ENCODE data around the gene SPATA20. TPM values are rescaled to one million over a fixed set of nuclear protein-coding genes. Genes with fewer than 3 reads are reported as not detected.

SPATA20 gene
- polyA plus RNA-seq, 2 of the 4 experiments (the other 2 are of a cell fraction), result 34.4 to 110 TPM

DNA sequence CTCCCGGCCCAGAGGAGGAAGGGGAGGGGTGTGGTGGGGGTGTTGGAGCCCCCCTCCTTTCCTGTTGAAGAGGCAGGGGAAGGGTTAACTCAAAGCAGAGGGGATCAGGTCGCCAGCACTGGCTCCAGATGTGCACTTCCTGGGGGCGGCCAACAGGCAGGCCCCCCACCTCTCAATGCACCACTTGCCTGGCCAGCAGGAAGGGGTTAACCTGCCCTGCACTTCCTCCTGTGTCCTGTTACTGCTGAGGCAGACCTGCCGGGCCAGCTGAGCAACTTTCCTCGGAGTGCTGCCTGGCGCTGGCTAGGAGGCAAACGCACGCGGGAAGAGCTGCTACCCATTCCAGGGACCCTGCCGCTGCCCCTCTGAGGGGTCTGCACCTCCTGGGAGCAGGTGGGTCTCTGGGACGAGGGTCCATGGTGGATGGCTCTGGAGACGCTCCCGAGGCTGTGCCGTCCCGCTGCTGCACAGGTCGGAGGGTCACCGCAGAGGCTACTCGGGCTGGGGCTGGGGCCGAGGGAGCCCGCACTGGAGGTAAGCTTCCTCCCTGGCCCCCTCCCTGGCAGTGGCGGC lies 14.4 kb upstream of the SPATA20 start, which contains the start of gene EPN3:
Gene EPN3 (plus strand): TSS at position 284 of the 573 bp plus-strand sequence. CDS start 3,822 bp downstream, outside the sequence.
- FAIRE-seq (no peak), ATAC-seq (peak; percentile 4 to 58; a peak in 3 of 6 replicates), DNase-seq (ENCODE audit: low read depth in 1 of 2, low spot score in 1 of 2) (no peak)
- H3K9me3 ChIP-seq, result no peaks in the 10 kb centered on the region
- POLR2A ChIA-PET, result interaction anchor here (0.5 to 1.3 kb wide), 2 partner anchors 11 to 27 kb away, joined by 3 read pairs; no protein-coding TSS in a partner anchor
- CTCF ChIA-PET, result interaction anchor here (1.2 to 7.9 kb wide), 7 partner anchors 8 to 319 kb away, joined by 4 to 48 read pairs (median 5); no protein-coding TSS in a partner anchor
- H3K4me2 ChIP-seq, result peak within 1 kb of the TSS; percentile 83
- H3K27ac ChIP-seq, result peak within 1 kb of the TSS in 1 of 2 experiments; percentile 81; a peak in 3 of 6 replicates
- 7% methylated on average over 5 of the region's 21 CpGs for WGBS (ENCODE audit: missing lambda C conversion rate)
- H3K4me3 ChIP-seq, result no peak within 1 kb of the TSS; the same call in 2 of the 3 replicates
- TF ChIP-seq ZC3H11A (IDR thresholded peaks at IDR 0.05) (no peak), ZFP36 (IDR thresholded peaks at IDR 0.05; ENCODE audit: borderline replicate concordance, partially characterized antibody) (no peak), TFCP2L1 (CRISPR knock-in tag; IDR thresholded peaks at IDR 0.05) (no peak), GATA3 (IDR thresholded peaks at IDR 0.05; ENCODE audit: borderline replicate concordance) (no peak), NPAS2 (CRISPR knock-in tag; IDR thresholded peaks at IDR 0.05; ENCODE audit: borderline replicate concordance) (no peak), JUNB (IDR thresholded peaks at IDR 0.05) (no peak), CBX8 (IDR thresholded peaks at IDR 0.05) (no peak), SMC3 (IDR thresholded peaks at IDR 0.05) (no peak)
- TF ChIP-seq, protein P1, sequence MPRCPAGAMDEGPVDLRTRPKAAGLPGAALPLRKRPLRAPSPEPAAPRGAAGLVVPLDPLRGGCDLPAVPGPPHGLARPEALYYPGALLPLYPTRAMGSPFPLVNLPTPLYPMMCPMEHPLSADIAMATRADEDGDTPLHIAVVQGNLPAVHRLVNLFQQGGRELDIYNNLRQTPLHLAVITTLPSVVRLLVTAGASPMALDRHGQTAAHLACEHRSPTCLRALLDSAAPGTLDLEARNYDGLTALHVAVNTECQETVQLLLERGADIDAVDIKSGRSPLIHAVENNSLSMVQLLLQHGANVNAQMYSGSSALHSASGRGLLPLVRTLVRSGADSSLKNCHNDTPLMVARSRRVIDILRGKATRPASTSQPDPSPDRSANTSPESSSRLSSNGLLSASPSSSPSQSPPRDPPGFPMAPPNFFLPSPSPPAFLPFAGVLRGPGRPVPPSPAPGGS (IDR thresholded peaks at IDR 0.05), result no peak
- TF ChIP-seq, protein P2, sequence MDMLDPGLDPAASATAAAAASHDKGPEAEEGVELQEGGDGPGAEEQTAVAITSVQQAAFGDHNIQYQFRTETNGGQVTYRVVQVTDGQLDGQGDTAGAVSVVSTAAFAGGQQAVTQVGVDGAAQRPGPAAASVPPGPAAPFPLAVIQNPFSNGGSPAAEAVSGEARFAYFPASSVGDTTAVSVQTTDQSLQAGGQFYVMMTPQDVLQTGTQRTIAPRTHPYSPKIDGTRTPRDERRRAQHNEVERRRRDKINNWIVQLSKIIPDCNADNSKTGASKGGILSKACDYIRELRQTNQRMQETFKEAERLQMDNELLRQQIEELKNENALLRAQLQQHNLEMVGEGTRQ (IDR thresholded peaks at IDR 0.05), result no peak
- H3K4me1 ChIP-seq, result peaks cover 28% of the 10 kb centered on the region

DNA sequence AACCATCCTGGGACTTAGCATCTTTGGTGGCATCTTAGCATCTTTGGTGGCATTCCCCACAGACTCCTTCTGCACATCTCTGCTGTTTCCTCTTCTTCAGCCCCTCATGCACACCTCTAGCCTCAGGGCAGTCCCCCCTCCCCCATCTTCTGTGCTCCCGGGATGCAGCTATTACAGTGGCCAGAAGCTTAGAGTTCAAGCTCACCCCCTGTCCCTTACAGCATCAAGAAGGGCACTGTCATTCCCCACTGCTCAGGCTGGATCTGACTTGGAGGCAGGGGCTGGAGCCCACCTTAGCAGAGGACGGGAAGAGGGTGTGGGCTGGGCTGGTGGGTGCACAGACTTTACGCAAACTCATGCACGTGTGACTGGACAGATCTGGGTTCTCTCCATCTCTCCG lies 13.8 kb upstream of the SPATA20 start:
- ATAC-seq (peak in 1 of 2 experiments; percentile 11; a peak in 3 of 6 replicates), FAIRE-seq (no peak), DNase-seq (ENCODE audit: low read depth in 1 of 2, low spot score in 1 of 2) (no peak)
- WGBS (ENCODE audit: missing lambda C conversion rate), result 61% methylated on average over 5 of the region's 5 CpGs
- ChIA-PET CTCF (interaction anchor here (0.8 to 7.9 kb wide), 12 partner anchors 9 to 229 kb away, joined by 3 to 48 read pairs (median 4); no protein-coding TSS in a partner anchor), POLR2A (interaction anchor here (0.5 to 1.3 kb wide), 3 partner anchors 10 to 28 kb away, joined by 3 read pairs; no protein-coding TSS in a partner anchor)
- Histone ChIP-seq H3K4me3 (no peak overlapping the region; the same call in 2 of the 3 replicates), H3K27ac (peak overlapping the region in 1 of 2 experiments; percentile 22; a peak in 2 of 6 replicates), H3K4me2 (peak overlapping the region; percentile 83), H3K9me3 (no peaks in the 10 kb centered on the region), H3K4me1 (peaks cover 28% of the 10 kb centered on the region)
- TF ChIP-seq FOSL2 (IDR thresholded peaks at IDR 0.05) (no peak), FOSL2 (CRISPR knock-in tag; IDR thresholded peaks at IDR 0.05) (no peak), GATA3 (IDR thresholded peaks at IDR 0.05; ENCODE audit: borderline replicate concordance) (no peak)

DNA sequence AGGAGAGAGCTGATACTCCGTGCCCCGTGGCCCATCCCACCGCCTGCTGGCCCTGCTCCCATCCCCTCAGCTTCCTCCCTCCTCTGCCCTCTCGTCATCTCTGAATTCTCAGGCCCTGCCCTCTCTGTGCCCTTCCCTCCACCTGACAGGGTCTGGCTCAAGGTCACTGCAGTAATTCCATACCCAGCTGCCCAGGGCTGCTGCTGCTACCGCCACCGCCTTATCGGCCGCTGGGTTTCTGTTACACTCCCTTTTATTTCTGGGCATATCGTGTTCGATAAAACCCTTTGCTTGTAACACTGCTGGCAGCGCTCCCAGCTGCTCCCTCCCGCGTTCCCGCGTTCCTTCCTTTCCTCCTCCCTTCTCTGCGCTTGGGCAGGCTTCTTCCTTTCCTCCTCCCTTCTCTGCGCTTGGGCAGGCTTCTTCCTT lies 13.2 kb upstream of the SPATA20 start:
- WGBS (ENCODE audit: missing lambda C conversion rate), result 22% methylated on average over 17 of the region's 17 CpGs
- TF ChIP-seq BHLHE40 (IDR thresholded peaks at IDR 0.05; ENCODE audit: low read depth, low read length), result no peak
- no peak for TF ChIP-seq ZC3H11A (IDR thresholded peaks at IDR 0.05)
- TF ChIP-seq, protein P3, sequence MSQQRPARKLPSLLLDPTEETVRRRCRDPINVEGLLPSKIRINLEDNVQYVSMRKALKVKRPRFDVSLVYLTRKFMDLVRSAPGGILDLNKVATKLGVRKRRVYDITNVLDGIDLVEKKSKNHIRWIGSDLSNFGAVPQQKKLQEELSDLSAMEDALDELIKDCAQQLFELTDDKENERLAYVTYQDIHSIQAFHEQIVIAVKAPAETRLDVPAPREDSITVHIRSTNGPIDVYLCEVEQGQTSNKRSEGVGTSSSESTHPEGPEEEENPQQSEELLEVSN (IDR thresholded peaks at IDR 0.05; ENCODE audit: borderline replicate concordance, low read depth), result no peak
- TF ChIP-seq, protein P4, sequence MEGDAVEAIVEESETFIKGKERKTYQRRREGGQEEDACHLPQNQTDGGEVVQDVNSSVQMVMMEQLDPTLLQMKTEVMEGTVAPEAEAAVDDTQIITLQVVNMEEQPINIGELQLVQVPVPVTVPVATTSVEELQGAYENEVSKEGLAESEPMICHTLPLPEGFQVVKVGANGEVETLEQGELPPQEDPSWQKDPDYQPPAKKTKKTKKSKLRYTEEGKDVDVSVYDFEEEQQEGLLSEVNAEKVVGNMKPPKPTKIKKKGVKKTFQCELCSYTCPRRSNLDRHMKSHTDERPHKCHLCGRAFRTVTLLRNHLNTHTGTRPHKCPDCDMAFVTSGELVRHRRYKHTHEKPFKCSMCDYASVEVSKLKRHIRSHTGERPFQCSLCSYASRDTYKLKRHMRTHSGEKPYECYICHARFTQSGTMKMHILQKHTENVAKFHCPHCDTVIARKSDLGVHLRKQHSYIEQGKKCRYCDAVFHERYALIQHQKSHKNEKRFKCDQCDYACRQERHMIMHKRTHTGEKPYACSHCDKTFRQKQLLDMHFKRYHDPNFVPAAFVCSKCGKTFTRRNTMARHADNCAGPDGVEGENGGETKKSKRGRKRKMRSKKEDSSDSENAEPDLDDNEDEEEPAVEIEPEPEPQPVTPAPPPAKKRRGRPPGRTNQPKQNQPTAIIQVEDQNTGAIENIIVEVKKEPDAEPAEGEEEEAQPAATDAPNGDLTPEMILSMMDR (IDR thresholded peaks at IDR 0.05), result no peak
- no peak for TF ChIP-seq RARB (CRISPR knock-in tag; IDR thresholded peaks at IDR 0.05)
- no peak for TF ChIP-seq MAFK (IDR thresholded peaks at IDR 0.05; ENCODE audit: partially characterized antibody)
- no peak for TF ChIP-seq SREBF2 (IDR thresholded peaks at IDR 0.05)
- no peak for TF ChIP-seq HDAC2 (IDR thresholded peaks at IDR 0.05)
- TF ChIP-seq CBX2 (IDR thresholded peaks at IDR 0.05; ENCODE audit: borderline replicate concordance, low read depth), result no peak
- no peak for TF ChIP-seq RAD21 (conservative IDR thresholded peaks at IDR 0.05 in 1 of 2, IDR thresholded peaks at IDR 0.05 in 1 of 2)
- TF ChIP-seq NPAS2 (CRISPR knock-in tag; IDR thresholded peaks at IDR 0.05; ENCODE audit: borderline replicate concordance), result no peak
- TF ChIP-seq HOXB5 (CRISPR knock-in tag; IDR thresholded peaks at IDR 0.05), result no peak
- no peak for TF ChIP-seq RCOR1 (IDR thresholded peaks at IDR 0.05; ENCODE audit: low read depth, low read length)
- TF ChIP-seq FOSL2 (IDR thresholded peaks at IDR 0.05), result no peak
- no peak for TF ChIP-seq FOSL2 (CRISPR knock-in tag; IDR thresholded peaks at IDR 0.05)
- TF ChIP-seq, protein P5, sequence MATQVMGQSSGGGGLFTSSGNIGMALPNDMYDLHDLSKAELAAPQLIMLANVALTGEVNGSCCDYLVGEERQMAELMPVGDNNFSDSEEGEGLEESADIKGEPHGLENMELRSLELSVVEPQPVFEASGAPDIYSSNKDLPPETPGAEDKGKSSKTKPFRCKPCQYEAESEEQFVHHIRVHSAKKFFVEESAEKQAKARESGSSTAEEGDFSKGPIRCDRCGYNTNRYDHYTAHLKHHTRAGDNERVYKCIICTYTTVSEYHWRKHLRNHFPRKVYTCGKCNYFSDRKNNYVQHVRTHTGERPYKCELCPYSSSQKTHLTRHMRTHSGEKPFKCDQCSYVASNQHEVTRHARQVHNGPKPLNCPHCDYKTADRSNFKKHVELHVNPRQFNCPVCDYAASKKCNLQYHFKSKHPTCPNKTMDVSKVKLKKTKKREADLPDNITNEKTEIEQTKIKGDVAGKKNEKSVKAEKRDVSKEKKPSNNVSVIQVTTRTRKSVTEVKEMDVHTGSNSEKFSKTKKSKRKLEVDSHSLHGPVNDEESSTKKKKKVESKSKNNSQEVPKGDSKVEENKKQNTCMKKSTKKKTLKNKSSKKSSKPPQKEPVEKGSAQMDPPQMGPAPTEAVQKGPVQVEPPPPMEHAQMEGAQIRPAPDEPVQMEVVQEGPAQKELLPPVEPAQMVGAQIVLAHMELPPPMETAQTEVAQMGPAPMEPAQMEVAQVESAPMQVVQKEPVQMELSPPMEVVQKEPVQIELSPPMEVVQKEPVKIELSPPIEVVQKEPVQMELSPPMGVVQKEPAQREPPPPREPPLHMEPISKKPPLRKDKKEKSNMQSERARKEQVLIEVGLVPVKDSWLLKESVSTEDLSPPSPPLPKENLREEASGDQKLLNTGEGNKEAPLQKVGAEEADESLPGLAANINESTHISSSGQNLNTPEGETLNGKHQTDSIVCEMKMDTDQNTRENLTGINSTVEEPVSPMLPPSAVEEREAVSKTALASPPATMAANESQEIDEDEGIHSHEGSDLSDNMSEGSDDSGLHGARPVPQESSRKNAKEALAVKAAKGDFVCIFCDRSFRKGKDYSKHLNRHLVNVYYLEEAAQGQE (IDR thresholded peaks at IDR 0.05), result no peak
- no peak for TF ChIP-seq CBX8 (IDR thresholded peaks at IDR 0.05)
- peaks cover 32% of the 10 kb centered on the region for H3K4me1 ChIP-seq
- ChIA-PET POLR2A (interaction anchor here (0.8 kb wide), 1 partner anchor 9 kb away, joined by 3 read pairs; no protein-coding TSS in a partner anchor), CTCF (interaction anchor here (0.8 to 7.9 kb wide), 11 partner anchors 9 to 229 kb away, joined by 3 to 48 read pairs (median 4); no protein-coding TSS in a partner anchor)
- peak overlapping the region; percentile 38 to 81; a peak in 4 of 6 replicates for H3K27ac ChIP-seq
- DNase-seq (ENCODE audit: low read depth in 1 of 2, low spot score in 1 of 2) (no peak), FAIRE-seq (peak; percentile 59), ATAC-seq (peak; percentile 44 to 60)
- peak overlapping the region; percentile 83 for H3K4me2 ChIP-seq
- H3K4me3 ChIP-seq, result peak overlapping the region; percentile 15; the same call in 1 of the 3 replicates
- no peaks in the 10 kb centered on the region for H3K9me3 ChIP-seq

All from A549 (cell line).